Measurements from ENCODE around the gene GGNBP2.

GRCh38 chr17:36525888-36526287 lies 18.8 kb upstream of the GGNBP2 start:
- TF ChIP-seq POLR2AphosphoS5 (IDR thresholded peaks at IDR 0.05) (no peak), CTCF (IDR thresholded peaks at IDR 0.05) (no peak)

Data from transverse colon (tissue), 4 donors.